Prostate gland (tissue), 2 donors: ENCODE data around the gene RBM44. TPM values are rescaled to one million over a fixed set of nuclear protein-coding genes. Genes with fewer than 3 reads are reported as not detected.
"Not testable (repeated sequence)": the region's sequence is repeated elsewhere in the genome, so short reads cannot be mapped to it uniquely, and the experiment has no call there.

Experiments
- DNase-seq: peaks from one replicate; pipeline ENCODE4 v3.0.0-alpha.2; 2019; ENCODE audit warnings: low spot score
- H3K27ac ChIP-seq, 2 donors: fragments of 200-600 bp; sonication (generic); 2 replicates each; pipeline ENCODE4 v1.5.1; 2017 to 2019
- H3K27me3 ChIP-seq: fragments of 200-600 bp; sonication (generic); replicated peaks from 2 replicates; pipeline ENCODE4 v1.5.1; 2019; ENCODE audit not compliant: insufficient read depth
- H3K36me3 ChIP-seq, 2 donors: fragments of 200-600 bp; sonication (generic); 1 replicate in 1 of 2; 2 replicates in 1 of 2; pipeline versions ENCODE4 v1.5.1 to v1.8.1; 2017 to 2019
- H3K4me1 ChIP-seq: fragments of 200-600 bp; sonication (generic); replicated peaks from 2 replicates; pipeline ENCODE4 v1.5.1; 2019
- H3K4me3 ChIP-seq, 2 donors: fragments of 200-600 bp; sonication (generic); 2 replicates each; pipeline ENCODE4 v1.5.1; 2017 to 2019
- H3K9me3 ChIP-seq: fragments of 200-600 bp; sonication (generic); 2 replicates; pipeline ENCODE4 v1.5.1; 2017
- POLR2A ChIP-seq: fragments of 450-650 bp; IDR thresholded peaks from one replicate; pipeline ENCODE4 v1.6.1; 2016; ENCODE audit warnings: antibody characterized with exemption, mild to moderate bottlenecking
- POLR2AphosphoS5 ChIP-seq: sonication (generic); formaldehyde crosslinking; IDR thresholded peaks from one replicate; pipeline ENCODE4 v1.6.1; 2017; ENCODE audit warnings: antibody characterized with exemption
- WGBS: methylation state at CpG from one replicate; pipeline ENCODE4 v1.1.5; 2018; 5-methylcytosine and 5-hydroxymethylcytosine counted together
- intact Hi-C: fragments of 100-400 bp; cut with DNase I; formaldehyde crosslinking; loops from one replicate; pipeline ENCODE4 v1.14.2; 2022
- total RNA-seq, 2 donors: library from RNA; depleted of rRNA; stranded (reverse); fragments of >200 nt; gene quantifications; one replicate each; pipeline ENCODE4 v1.1.0, GENCODE V29; 2016
- TF ChIP-seq, protein P1 (sequence below), 4 experiments: fragments of 200-600 bp in 2 of 4; fragments of 450-650 bp in 2 of 4; sonication (generic) in 2 of 4; IDR thresholded peaks; 1 replicate in 3 of 4; 2 replicates in 1 of 4; pipeline ENCODE4 v1.5.1; 2016 to 2019; ENCODE audit warnings: antibody characterized with exemption in 4 of 4, mild to moderate bottlenecking in 2 of 4, moderate library complexity in 2 of 4

RBM44 gene
- total RNA-seq, 2 donors from 2014 or later = 0.23 to 6.0 TPM

DNA sequence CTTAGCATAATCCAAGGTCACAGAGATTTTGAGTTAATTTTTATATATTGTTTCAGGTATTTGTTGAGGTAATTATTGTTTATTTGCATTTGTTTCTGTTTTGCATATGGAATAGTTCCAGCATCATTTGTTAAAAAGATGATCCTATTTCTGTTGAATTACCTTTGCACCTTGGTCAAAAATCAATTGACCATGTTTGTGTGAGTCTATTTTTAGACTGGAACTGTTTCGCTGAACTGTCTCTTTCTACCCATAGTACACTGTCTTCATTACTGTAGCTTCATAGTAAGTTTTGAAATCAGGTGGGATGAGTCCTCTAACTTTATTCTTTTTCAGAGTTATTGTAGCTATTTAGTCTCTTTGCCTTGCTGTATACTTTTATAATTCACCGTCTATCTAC is 31.9 kb downstream of the RBM44 start:
- 96% methylated on average over 2 of the region's 2 CpGs for WGBS
- no peak for DNase-seq
- intact Hi-C loops = no loop called here
- H3K27me3 ChIP-seq = no peaks in the 10 kb centered on the region
- H3K27ac ChIP-seq = no peak overlapping the region
- H3K36me3 ChIP-seq = no peaks in the 10 kb centered on the region
- TF ChIP-seq POLR2A (no peak), POLR2AphosphoS5 (no peak)
- TF ChIP-seq, protein P1, sequence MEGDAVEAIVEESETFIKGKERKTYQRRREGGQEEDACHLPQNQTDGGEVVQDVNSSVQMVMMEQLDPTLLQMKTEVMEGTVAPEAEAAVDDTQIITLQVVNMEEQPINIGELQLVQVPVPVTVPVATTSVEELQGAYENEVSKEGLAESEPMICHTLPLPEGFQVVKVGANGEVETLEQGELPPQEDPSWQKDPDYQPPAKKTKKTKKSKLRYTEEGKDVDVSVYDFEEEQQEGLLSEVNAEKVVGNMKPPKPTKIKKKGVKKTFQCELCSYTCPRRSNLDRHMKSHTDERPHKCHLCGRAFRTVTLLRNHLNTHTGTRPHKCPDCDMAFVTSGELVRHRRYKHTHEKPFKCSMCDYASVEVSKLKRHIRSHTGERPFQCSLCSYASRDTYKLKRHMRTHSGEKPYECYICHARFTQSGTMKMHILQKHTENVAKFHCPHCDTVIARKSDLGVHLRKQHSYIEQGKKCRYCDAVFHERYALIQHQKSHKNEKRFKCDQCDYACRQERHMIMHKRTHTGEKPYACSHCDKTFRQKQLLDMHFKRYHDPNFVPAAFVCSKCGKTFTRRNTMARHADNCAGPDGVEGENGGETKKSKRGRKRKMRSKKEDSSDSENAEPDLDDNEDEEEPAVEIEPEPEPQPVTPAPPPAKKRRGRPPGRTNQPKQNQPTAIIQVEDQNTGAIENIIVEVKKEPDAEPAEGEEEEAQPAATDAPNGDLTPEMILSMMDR (IDR thresholded peaks at IDR 0.05) = no peak
- no peaks in the 10 kb centered on the region for H3K4me1 ChIP-seq
- no peak overlapping the region for H3K4me3 ChIP-seq
- H3K9me3 ChIP-seq = no peaks in the 10 kb centered on the region

DNA sequence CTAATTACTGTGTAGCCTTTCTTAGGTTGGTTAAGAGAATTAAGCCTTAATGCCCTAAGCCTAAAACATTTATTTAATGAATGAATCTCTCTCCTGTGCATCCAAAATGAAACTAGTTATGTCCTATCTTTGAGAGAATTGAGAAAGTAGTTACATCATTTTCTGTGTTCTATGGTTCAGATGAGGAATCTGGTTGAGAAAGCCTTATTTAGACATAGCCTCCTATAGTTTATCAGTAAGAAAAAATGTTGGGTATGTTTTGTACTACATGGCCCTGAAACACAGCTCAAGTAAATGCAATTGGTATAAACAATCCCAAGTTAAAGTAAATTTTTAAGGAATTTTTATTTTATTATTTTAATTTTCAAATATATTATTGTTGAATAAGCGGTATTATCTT is 35.0 kb downstream of the RBM44 start:
- 96% methylated on average over 1 of the region's 1 CpG for WGBS
- Histone ChIP-seq H3K9me3 (no peaks in the 10 kb centered on the region), H3K27ac (no peak overlapping the region), H3K4me1 (no peaks in the 10 kb centered on the region), H3K4me3 (no peak overlapping the region), H3K36me3 (no peaks in the 10 kb centered on the region), H3K27me3 (no peaks in the 10 kb centered on the region)
- intact Hi-C loops = no loop called here
- DNase-seq = no peak
- TF ChIP-seq, protein P1 (IDR thresholded peaks at IDR 0.05) = no peak
- TF ChIP-seq POLR2A (no peak), POLR2AphosphoS5 (no peak)

DNA sequence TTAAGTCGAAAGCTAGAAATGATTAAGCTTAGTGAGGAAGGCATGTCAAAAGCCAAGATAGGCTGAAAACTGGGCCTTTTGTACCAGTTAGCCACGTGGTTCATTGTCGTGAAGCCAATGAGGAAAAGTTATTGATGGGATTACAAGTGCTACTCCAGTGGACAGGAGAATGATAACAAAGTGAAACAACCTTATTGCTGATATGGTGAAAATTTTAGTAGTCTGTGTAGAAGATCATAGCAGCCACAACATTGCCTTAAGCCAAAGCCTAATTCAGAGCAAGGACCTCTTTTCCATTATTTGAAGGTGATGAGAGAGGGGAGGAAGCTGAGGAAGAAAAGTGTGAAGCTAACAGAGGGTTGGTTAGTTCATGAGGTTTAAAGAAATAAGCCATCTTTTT is 36.8 kb downstream of the RBM44 start:
- 88% methylated on average over 3 of the region's 3 CpGs for WGBS
- DNase-seq = no peak
- Histone ChIP-seq H3K36me3 (no peaks in the 10 kb centered on the region), H3K27me3 (no peaks in the 10 kb centered on the region), H3K4me1 (no peaks in the 10 kb centered on the region), H3K4me3 (no peak overlapping the region), H3K9me3 (no peaks in the 10 kb centered on the region), H3K27ac (no peak overlapping the region)
- intact Hi-C loops = no loop called here
- TF ChIP-seq POLR2A (no peak), POLR2AphosphoS5 (no peak)
- TF ChIP-seq, protein P1 (IDR thresholded peaks at IDR 0.05) = no peak

DNA sequence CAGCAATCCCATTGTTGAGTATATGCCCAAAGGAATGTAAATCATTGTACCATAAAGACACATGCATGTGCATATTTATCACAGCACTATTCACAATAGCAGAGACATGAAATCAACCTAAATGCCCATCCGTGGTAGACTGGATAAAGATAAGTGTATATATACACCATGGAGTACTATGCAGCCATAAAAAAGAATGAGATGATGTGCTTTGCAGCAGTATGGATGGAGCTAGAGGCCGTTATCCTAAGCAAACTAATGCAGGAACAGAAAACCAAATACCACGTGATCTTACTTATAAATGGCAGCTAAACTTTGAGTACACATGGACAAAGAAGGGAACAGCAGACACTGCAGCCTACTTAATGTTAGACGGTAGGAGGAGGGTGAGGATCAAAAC is 42.5 kb downstream of the RBM44 start:
- 80% methylated on average over 4 of the region's 4 CpGs for whole genome bisulfite sequencing
- no peak for DNase-seq
- Histone ChIP-seq H3K4me3 (no peak overlapping the region), H3K36me3 (no peaks in the 10 kb centered on the region), H3K27ac (no peak overlapping the region), H3K4me1 (no peaks in the 10 kb centered on the region), H3K9me3 (no peaks in the 10 kb centered on the region), H3K27me3 (no peaks in the 10 kb centered on the region)
- TF ChIP-seq POLR2A = no peak
- no peak for TF ChIP-seq POLR2AphosphoS5
- TF ChIP-seq, protein P1 (IDR thresholded peaks at IDR 0.05) = no peak
- intact Hi-C loops = no loop called here

DNA sequence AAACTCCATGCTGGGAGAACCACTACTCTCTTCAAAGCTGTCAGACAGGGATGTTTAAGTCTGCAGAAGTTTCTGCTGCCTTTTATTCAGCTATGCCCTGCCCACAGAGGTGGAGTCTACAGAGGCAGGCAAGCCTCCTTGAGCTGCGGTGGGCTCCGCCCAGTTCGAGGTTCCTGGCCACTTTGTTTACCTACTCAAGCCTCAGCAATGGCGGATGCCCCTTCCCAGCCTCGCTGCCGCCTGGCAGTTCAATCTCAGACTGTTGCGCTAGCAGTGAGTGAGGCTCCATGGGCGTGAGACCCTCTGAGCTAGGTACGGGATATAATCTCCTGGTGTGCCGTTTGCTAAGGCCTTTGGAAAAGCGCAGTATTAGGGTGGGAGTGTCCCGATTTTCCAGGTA is 50.4 kb downstream of the RBM44 start:
- intact Hi-C loops, DNase-seq, H3K4me3 ChIP-seq, H3K9me3 ChIP-seq, H3K27me3 ChIP-seq, H3K4me1 ChIP-seq, H3K27ac ChIP-seq, H3K36me3 ChIP-seq: not testable (repeated sequence)
- 96% methylated on average over 12 of the region's 12 CpGs for WGBS

DNA sequence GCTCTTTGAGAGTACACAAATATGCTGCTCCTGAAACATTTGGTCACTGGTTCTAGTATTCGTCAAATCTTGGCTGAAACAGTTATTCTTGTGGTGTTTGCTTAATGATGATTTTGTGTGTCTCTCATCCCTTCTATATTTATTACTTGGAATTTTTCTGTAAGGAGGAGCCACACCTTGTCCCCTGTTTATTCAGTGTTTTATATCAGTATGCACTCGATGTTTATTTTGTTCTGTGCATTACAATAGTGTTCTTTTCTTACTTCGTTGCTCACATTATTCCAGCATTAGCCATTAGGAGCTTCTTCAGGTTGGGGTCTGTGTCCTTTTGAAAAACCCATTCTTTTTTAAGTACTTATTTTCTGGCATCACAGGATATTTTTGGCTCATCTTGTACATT is 55.7 kb downstream of the RBM44 start:
- Histone ChIP-seq H3K9me3 (no peaks in the 10 kb centered on the region), H3K27ac (no peak overlapping the region), H3K27me3 (no peaks in the 10 kb centered on the region), H3K4me3 (no peak overlapping the region), H3K4me1 (no peaks in the 10 kb centered on the region), H3K36me3 (no peaks in the 10 kb centered on the region)
- intact Hi-C loops = loop anchor here (10.0 kb wide), 1 partner anchor 311 kb away; no protein-coding TSS in a partner anchor
- WGBS = 38% methylated on average over 3 of the region's 3 CpGs
- TF ChIP-seq POLR2A (no peak), POLR2AphosphoS5 (no peak)
- TF ChIP-seq, protein P1 (IDR thresholded peaks at IDR 0.05) = no peak
- DNase-seq = no peak
